Neural cell (in vitro differentiated cells): Measurements from ENCODE around the gene SDK1. TPM values are rescaled to one million over a fixed set of nuclear protein-coding genes. Genes with fewer than 3 reads are reported as not detected.

Experiments
- H2AFZ ChIP-seq: fragments of 200-600, 300-800 bp; sonication (generic), shearing (Covaris generic); 2 replicates; pipeline ENCODE4 v1.6.0; 2014; ENCODE audit warnings: low read depth, mild to moderate bottlenecking, antibody characterized with exemption, low read length, moderate library complexity
- H3F3A ChIP-seq: fragments of 200-600 bp; shearing (Covaris generic); 2 replicates; pipeline ENCODE4 v1.6.1; 2016; ENCODE audit warnings: mild to moderate bottlenecking, moderate library complexity, mixed read lengths, antibody characterized with exemption, low read length; ENCODE audit not compliant: insufficient read depth, poor library complexity, severe bottlenecking
- H3K27ac ChIP-seq: fragments of 200-600, 300-800 bp; sonication (generic), shearing (Covaris generic); 2 replicates; pipeline ENCODE4 v1.5.1; 2014; ENCODE audit warnings: mild to moderate bottlenecking, low read length, moderate library complexity
- H3K27me3 ChIP-seq: fragments of 300-800, 200-600 bp; sonication (generic), shearing (Covaris generic); 2 replicates; pipeline ENCODE4 v1.6.0; 2014; ENCODE audit warnings: mild to moderate bottlenecking, low read depth, low read length, moderate library complexity; ENCODE audit not compliant: insufficient read depth
- H3K36me3 ChIP-seq: fragments of 300-800, 200-600 bp; sonication (generic), shearing (Covaris generic); 2 replicates; pipeline ENCODE4 v1.5.1; 2014; ENCODE audit warnings: mild to moderate bottlenecking, antibody characterized with exemption, low read length, moderate library complexity; ENCODE audit not compliant: insufficient read depth
- H3K4me2 ChIP-seq: fragments of 300-800, 200-600 bp; sonication (generic), shearing (Covaris generic); 2 replicates; pipeline ENCODE4 v1.6.0; 2014; ENCODE audit warnings: mild to moderate bottlenecking, low read length
- H3K4me3 ChIP-seq: fragments of 300-800, 200-600 bp; sonication (generic), shearing (Covaris generic); 2 replicates; pipeline ENCODE4 v1.5.1; 2014; ENCODE audit warnings: mild to moderate bottlenecking, low read length, moderate library complexity
- H3K79me2 ChIP-seq: fragments of 200-600 bp; shearing (Covaris generic); replicated peaks from 2 replicates; pipeline ENCODE4 v1.6.0; 2014; ENCODE audit warnings: mild to moderate bottlenecking, low read length, moderate library complexity; ENCODE audit not compliant: insufficient read depth
- H3K9ac ChIP-seq: fragments of 300-800, 200-600 bp; sonication (generic), shearing (Covaris generic); 2 replicates; pipeline ENCODE4 v1.6.1; 2016; ENCODE audit warnings: mild to moderate bottlenecking, low read length, mixed read lengths
- H3K9me2 ChIP-seq: fragments of 200-600 bp; shearing (Covaris generic); 2 replicates; pipeline ENCODE4 v1.6.1; 2016; ENCODE audit warnings: mild to moderate bottlenecking, low read length, mixed read lengths; ENCODE audit not compliant: insufficient read depth
- H3K9me3 ChIP-seq: fragments of 200-600, 300-800 bp; sonication (generic), shearing (Covaris generic); 2 replicates; pipeline ENCODE4 v1.6.1; 2016; ENCODE audit warnings: mild to moderate bottlenecking, mixed run types, low read length, moderate library complexity, mixed read lengths
- H4K20me1 ChIP-seq: fragments of 200-600 bp; shearing (Covaris generic); 2 replicates; pipeline ENCODE4 v1.6.1; 2016; ENCODE audit warnings: mild to moderate bottlenecking, mixed run types; ENCODE audit not compliant: insufficient read depth
- EP300 ChIP-seq: fragments of 450-650 bp; conservative IDR thresholded peaks from 2 replicates; pipeline ENCODE4 v1.6.1; 2014; ENCODE audit warnings: antibody characterized with exemption, mild to moderate bottlenecking, moderate library complexity; ENCODE audit not compliant: poor library complexity, severe bottlenecking
- EZH2 ChIP-seq: fragments of 200-600, 300-800 bp; shearing (Covaris generic), sonication (generic); IDR thresholded peaks from 2 replicates; pipeline ENCODE4 v1.6.1; 2014; ENCODE audit warnings: antibody characterized with exemption, low read length, borderline replicate concordance, mild to moderate bottlenecking; ENCODE audit not compliant: insufficient read depth, poor library complexity, severe bottlenecking
- MXI1 ChIP-seq: fragments of 450-650 bp; conservative IDR thresholded peaks from 2 replicates; pipeline ENCODE4 v1.6.1; 2014; ENCODE audit warnings: antibody characterized with exemption, mild to moderate bottlenecking; ENCODE audit not compliant: poor library complexity, severe bottlenecking
- POLR2AphosphoS5 ChIP-seq: IDR thresholded peaks from 2 replicates; pipeline ENCODE4 v1.6.1; 2012
- RAD21 ChIP-seq: fragments of 450-650 bp; conservative IDR thresholded peaks from 2 replicates; pipeline ENCODE4 v1.6.1; 2014; ENCODE audit warnings: antibody characterized with exemption, mild to moderate bottlenecking, moderate library complexity
- SMC3 ChIP-seq: fragments of 450-650 bp; conservative IDR thresholded peaks from 2 replicates; pipeline ENCODE4 v1.6.1; 2014; ENCODE audit warnings: antibody characterized with exemption, mild to moderate bottlenecking, moderate library complexity; ENCODE audit not compliant: poor library complexity
- TAF1 ChIP-seq: IDR thresholded peaks from 2 replicates; pipeline ENCODE4 v1.6.1; 2012; ENCODE audit warnings: low read depth
- polyA plus RNA-seq: library from polyadenylated mRNA; depleted of rRNA; stranded (reverse); fragments of >200 nt; gene quantifications from 2 replicates; pipeline ENCODE4 v1.2.3, GENCODE V29; 2014
- TF ChIP-seq, protein P1 (sequence below): IDR thresholded peaks from 2 replicates; pipeline ENCODE4 v1.6.1; 2012; ENCODE audit warnings: borderline replicate concordance
- TF ChIP-seq, protein P2 (sequence below): fragments of 450-650 bp; IDR thresholded peaks from 2 replicates; pipeline ENCODE4 v1.5.1; 2014; ENCODE audit warnings: antibody characterized with exemption, mild to moderate bottlenecking, moderate library complexity; ENCODE audit not compliant: poor library complexity, severe bottlenecking

SDK1 gene
- polyA plus RNA-seq, 1 donor from 2014 or later = 2.7 TPM

DNA sequence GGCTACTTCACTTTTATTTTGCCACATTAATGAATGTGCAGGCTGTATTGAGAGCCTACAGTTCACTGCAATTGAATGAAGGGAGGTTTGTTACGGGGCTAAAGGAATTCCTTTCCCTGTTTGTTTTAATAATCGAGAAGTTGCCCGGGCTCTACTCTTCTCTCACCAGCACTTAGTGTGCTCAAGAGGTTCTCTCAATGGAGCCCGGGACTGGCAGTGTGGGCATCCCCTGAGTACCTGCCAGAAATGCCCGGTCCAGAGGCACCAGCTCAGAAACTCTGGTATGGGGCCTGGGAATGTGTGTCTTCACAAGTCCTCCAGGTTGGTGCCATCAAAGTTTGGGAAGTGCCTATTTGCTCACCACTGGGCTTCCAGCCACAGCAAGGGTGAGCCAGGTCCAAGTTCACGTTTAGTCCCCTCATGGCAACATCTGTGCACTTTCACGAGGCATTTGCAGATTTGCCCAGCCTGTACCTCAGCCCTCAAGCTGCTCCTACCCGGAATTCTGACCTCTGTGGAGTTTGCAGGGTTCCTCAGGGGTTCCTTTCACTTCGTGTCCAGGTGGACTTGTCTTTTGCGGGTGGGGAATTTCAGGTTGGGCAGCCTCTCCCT, 622.4 kb downstream of the SDK1 start:
- no peaks in the 10 kb centered on the region for H3K9me2 ChIP-seq

DNA sequence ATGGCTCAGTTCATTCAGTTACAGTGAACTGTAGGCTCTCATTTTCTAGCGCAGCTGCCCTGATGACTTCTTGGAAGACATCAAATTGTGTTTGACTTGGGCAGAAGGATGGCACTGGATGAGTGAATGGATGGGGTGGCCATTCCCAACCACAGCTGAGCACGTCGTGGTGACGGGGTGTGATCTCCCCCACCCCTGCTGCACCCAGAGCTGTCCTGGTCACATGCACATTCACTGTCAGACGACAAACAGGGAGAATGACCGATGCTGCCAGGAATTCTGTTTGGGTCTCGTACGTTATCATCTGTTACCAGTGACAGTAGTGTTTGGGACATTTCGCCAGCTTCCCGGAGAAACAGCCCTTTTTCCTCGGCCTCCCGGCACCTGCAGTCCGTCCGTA, 623.2 kb downstream of the SDK1 start:
- H3K79me2 ChIP-seq = no peaks in the 10 kb centered on the region

More for the DNA sequence above, 622.4 kb downstream of the SDK1 start:
- Histone ChIP-seq H2AFZ (no peak overlapping the region), H3K9me3 (no peaks in the 10 kb centered on the region), H3K27me3 (no peaks in the 10 kb centered on the region), H3K27ac (no peak overlapping the region), H4K20me1 (no peaks in the 10 kb centered on the region), H3K9ac (no peak overlapping the region), H3K36me3 (no peaks in the 10 kb centered on the region), H3K4me2 (no peak overlapping the region), H3K4me3 (no peak overlapping the region), H3K79me2 (no peaks in the 10 kb centered on the region), H3F3A (no peaks in the 10 kb centered on the region)
- TF ChIP-seq, protein P1, sequence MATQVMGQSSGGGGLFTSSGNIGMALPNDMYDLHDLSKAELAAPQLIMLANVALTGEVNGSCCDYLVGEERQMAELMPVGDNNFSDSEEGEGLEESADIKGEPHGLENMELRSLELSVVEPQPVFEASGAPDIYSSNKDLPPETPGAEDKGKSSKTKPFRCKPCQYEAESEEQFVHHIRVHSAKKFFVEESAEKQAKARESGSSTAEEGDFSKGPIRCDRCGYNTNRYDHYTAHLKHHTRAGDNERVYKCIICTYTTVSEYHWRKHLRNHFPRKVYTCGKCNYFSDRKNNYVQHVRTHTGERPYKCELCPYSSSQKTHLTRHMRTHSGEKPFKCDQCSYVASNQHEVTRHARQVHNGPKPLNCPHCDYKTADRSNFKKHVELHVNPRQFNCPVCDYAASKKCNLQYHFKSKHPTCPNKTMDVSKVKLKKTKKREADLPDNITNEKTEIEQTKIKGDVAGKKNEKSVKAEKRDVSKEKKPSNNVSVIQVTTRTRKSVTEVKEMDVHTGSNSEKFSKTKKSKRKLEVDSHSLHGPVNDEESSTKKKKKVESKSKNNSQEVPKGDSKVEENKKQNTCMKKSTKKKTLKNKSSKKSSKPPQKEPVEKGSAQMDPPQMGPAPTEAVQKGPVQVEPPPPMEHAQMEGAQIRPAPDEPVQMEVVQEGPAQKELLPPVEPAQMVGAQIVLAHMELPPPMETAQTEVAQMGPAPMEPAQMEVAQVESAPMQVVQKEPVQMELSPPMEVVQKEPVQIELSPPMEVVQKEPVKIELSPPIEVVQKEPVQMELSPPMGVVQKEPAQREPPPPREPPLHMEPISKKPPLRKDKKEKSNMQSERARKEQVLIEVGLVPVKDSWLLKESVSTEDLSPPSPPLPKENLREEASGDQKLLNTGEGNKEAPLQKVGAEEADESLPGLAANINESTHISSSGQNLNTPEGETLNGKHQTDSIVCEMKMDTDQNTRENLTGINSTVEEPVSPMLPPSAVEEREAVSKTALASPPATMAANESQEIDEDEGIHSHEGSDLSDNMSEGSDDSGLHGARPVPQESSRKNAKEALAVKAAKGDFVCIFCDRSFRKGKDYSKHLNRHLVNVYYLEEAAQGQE = no peak

More for the DNA sequence above, 623.2 kb downstream of the SDK1 start:
- Histone ChIP-seq H3K4me3 (no peak overlapping the region), H4K20me1 (no peaks in the 10 kb centered on the region), H3K4me2 (no peak overlapping the region), H2AFZ (no peak overlapping the region), H3K9ac (no peak overlapping the region), H3K9me3 (no peaks in the 10 kb centered on the region), H3K27me3 (no peaks in the 10 kb centered on the region), H3K36me3 (no peaks in the 10 kb centered on the region), H3F3A (no peaks in the 10 kb centered on the region), H3K27ac (no peak overlapping the region), H3K9me2 (no peaks in the 10 kb centered on the region)
- no peak for TF ChIP-seq POLR2AphosphoS5
- TF ChIP-seq SMC3 = no peak
- TF ChIP-seq, protein P2, sequence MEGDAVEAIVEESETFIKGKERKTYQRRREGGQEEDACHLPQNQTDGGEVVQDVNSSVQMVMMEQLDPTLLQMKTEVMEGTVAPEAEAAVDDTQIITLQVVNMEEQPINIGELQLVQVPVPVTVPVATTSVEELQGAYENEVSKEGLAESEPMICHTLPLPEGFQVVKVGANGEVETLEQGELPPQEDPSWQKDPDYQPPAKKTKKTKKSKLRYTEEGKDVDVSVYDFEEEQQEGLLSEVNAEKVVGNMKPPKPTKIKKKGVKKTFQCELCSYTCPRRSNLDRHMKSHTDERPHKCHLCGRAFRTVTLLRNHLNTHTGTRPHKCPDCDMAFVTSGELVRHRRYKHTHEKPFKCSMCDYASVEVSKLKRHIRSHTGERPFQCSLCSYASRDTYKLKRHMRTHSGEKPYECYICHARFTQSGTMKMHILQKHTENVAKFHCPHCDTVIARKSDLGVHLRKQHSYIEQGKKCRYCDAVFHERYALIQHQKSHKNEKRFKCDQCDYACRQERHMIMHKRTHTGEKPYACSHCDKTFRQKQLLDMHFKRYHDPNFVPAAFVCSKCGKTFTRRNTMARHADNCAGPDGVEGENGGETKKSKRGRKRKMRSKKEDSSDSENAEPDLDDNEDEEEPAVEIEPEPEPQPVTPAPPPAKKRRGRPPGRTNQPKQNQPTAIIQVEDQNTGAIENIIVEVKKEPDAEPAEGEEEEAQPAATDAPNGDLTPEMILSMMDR = no peak
- no peak for TF ChIP-seq EP300
- no peak for TF ChIP-seq TAF1
- TF ChIP-seq, protein P1 = no peak
- TF ChIP-seq MXI1 = no peak
- TF ChIP-seq EZH2 = no peak
- no peak for TF ChIP-seq RAD21
